HepG2 (cell line): ENCODE data around the gene PPP1R18. TPM values are rescaled to one million over a fixed set of nuclear protein-coding genes. Genes with fewer than 3 reads are reported as not detected.

Experiments
- AKNA ChIP-seq: sonication (generic); formaldehyde crosslinking; IDR thresholded peaks from 2 replicates; pipeline ENCODE4 v1.4.0; 2020; ENCODE audit warnings: missing genetic modification reagents, borderline replicate concordance
- BRD4 ChIP-seq: sonication (generic); formaldehyde crosslinking; IDR thresholded peaks from 2 replicates; pipeline ENCODE4 v1.4.0; 2020; ENCODE audit warnings: missing genetic modification reagents
- KLF9 ChIP-seq: IDR thresholded peaks from 2 replicates; pipeline ENCODE4 v1.6.1; 2016; ENCODE audit warnings: low read depth
- MAFF ChIP-seq: IDR thresholded peaks from 2 replicates; pipeline ENCODE4 v1.6.1; 2011; ENCODE audit warnings: low read depth, low read length, improper control_type of control experiment
- MAFG ChIP-seq: sonication (generic); formaldehyde crosslinking; IDR thresholded peaks from 2 replicates; pipeline ENCODE4 v1.5.1; 2020; ENCODE audit warnings: mild to moderate bottlenecking, missing genetic modification reagents
- MED1 ChIP-seq: sonication (generic); formaldehyde crosslinking; IDR thresholded peaks from 2 replicates; pipeline ENCODE4 v1.4.0; 2020; ENCODE audit warnings: missing genetic modification reagents
- MYNN ChIP-seq: sonication (generic); formaldehyde crosslinking; IDR thresholded peaks from 2 replicates; pipeline ENCODE4 v1.4.0; 2020; ENCODE audit warnings: mild to moderate bottlenecking, low read depth, missing genetic modification reagents
- PREB ChIP-seq: sonication (generic); formaldehyde crosslinking; IDR thresholded peaks from 2 replicates; pipeline ENCODE4 v1.4.0; 2020; ENCODE audit warnings: missing genetic modification reagents
- RARG ChIP-seq: sonication (generic); formaldehyde crosslinking; IDR thresholded peaks from 2 replicates; pipeline ENCODE4 v1.4.0; 2020; ENCODE audit warnings: low read depth, mild to moderate bottlenecking, missing genetic modification reagents
- SMARCC2 ChIP-seq: fragments of 450-650 bp; IDR thresholded peaks from 2 replicates; pipeline ENCODE4 v1.6.1; 2017; ENCODE audit warnings: antibody characterized with exemption, mild to moderate bottlenecking
- SP140L ChIP-seq: sonication (generic); formaldehyde crosslinking; IDR thresholded peaks from 2 replicates; pipeline ENCODE4 v1.4.0; 2020; ENCODE audit warnings: missing genetic modification reagents, borderline replicate concordance
- TGIF2 ChIP-seq: IDR thresholded peaks from 2 replicates; pipeline ENCODE4 v1.6.1; 2016; ENCODE audit warnings: control low read depth, missing compliant biosample characterization
- ZBTB3 ChIP-seq: sonication (generic); formaldehyde crosslinking; IDR thresholded peaks from 2 replicates; pipeline ENCODE4 v1.4.0; 2020; ENCODE audit warnings: low read depth, mild to moderate bottlenecking, moderate library complexity, missing genetic modification reagents, borderline replicate concordance
- ZBTB8A ChIP-seq: sonication (generic); formaldehyde crosslinking; IDR thresholded peaks from 2 replicates; pipeline ENCODE4 v1.4.0; 2020; ENCODE audit warnings: mild to moderate bottlenecking, low read depth, missing genetic modification reagents, borderline replicate concordance
- ZFX ChIP-seq: sonication (generic); formaldehyde crosslinking; IDR thresholded peaks from 2 replicates; pipeline ENCODE4 v1.4.0; 2020; ENCODE audit warnings: mild to moderate bottlenecking, low read depth, missing genetic modification reagents, moderate library complexity
- ZNF207 ChIP-seq: fragments of 450-650 bp; IDR thresholded peaks from 2 replicates; pipeline ENCODE4 v1.6.1; 2016; ENCODE audit warnings: antibody characterized with exemption, borderline replicate concordance
- ZNF292 ChIP-seq: sonication (generic); formaldehyde crosslinking; IDR thresholded peaks from 2 replicates; pipeline ENCODE4 v1.8.1; 2022; ENCODE audit warnings: mild to moderate bottlenecking, low read depth, missing genetic modification reagents, borderline replicate concordance
- ZNF382 ChIP-seq: sonication (generic); formaldehyde crosslinking; IDR thresholded peaks from 2 replicates; pipeline ENCODE4 v1.5.0; 2020; ENCODE audit warnings: missing genetic modification reagents, mild to moderate bottlenecking, borderline replicate concordance
- ZNF569 ChIP-seq: sonication (generic); formaldehyde crosslinking; IDR thresholded peaks from 2 replicates; pipeline ENCODE4 v1.5.0; 2020; ENCODE audit warnings: mild to moderate bottlenecking, missing genetic modification reagents, moderate library complexity, borderline replicate concordance
- ZNF598 ChIP-seq: sonication (generic); formaldehyde crosslinking; IDR thresholded peaks from 2 replicates; pipeline ENCODE4 v1.5.1; 2020; ENCODE audit warnings: mild to moderate bottlenecking, missing genetic modification reagents, borderline replicate concordance
- polyA plus RNA-seq, 8 experiments: library from polyadenylated mRNA; depleted of rRNA in 3 of 8; stranded (reverse) in 7 of 8; unstranded in 1 of 8; fragments of >200 nt; fragmentation: Illumina TruSeq in 4 of 8; extraction: Trizol in 4 of 8; gene quantifications; 2 replicates each; pipeline versions ENCODE4 v1.2.1 to v1.2.3, GENCODE V29; 2011 to 2016; ENCODE audit warnings: low read depth in 4 of 8, missing spikeins in 1 of 8, mixed read lengths in 1 of 8; ENCODE audit not compliant: insufficient read depth in 1 of 8
- total RNA-seq, 5 experiments: library from RNA; depleted of rRNA; stranded (reverse); fragments of >200 nt; fragmentation: Illumina TruSeq; extraction: Trizol; gene quantifications; 2 replicates each; pipeline ENCODE4 v1.2.3, GENCODE V29; 2016; ENCODE audit warnings: low read depth in 1 of 5
- TF ChIP-seq, protein P1 (sequence below): sonication (generic); formaldehyde crosslinking; IDR thresholded peaks from 2 replicates; pipeline ENCODE4 v1.4.0; 2020; ENCODE audit warnings: missing genetic modification reagents

The PPP1R18 gene
- total and polyA plus RNA-seq, 2 of the 13 experiments (the other 11 are each of a cell fraction or from before 2014, with no cell fraction given), result 4.9 to 9.2 TPM

DNA sequence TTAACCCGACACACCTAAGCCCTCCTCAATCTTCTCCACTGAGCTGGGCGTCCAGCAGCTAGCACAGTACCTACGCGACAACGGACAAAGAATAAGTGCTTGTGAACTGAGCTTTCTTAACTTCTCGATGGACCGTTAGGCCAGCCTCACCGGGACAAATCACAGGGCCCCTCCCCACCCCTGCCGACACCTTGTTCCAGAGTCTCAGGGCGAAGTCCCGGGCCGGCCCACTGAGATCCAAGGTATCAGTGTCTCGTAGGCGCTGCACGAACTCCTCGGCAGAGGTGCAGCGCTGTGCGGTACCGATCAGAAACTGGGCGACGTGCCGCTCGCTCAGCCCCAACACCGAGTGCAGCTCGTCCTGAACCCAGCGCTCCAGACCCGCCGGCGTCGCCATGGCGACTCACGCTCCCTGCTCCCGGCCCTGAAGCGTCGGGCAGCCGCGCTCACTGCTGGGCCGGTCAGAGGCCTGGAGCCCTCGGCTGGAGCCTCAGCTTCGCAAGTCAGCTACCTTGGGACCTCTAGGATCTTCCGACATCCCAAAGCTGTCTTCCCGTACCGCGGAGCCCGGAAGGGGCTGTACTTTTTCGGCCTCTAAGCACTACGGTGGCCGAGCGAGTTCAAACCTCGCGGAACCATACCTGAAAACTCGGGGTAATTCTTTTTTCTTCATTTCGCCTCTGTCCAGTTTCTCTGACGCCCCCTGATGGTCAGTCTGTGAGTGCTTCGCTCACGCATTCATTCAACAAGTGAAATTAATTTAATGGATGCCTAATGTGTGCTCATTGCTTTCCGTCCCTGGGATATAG lies 13.8 kb downstream of the PPP1R18 start, which contains the start of gene DHX16 (continued):
- TF ChIP-seq ZFX (CRISPR knock-in tag), result peak; percentile 87
- TF ChIP-seq ZNF292 (CRISPR knock-in tag), result peak; percentile 45; the same call in 1 of the 2 replicates
- no peak for TF ChIP-seq MAFG (CRISPR knock-in tag)
- TF ChIP-seq SP140L (CRISPR knock-in tag), result no peak
- TF ChIP-seq PREB (CRISPR knock-in tag), result no peak
- TF ChIP-seq ZNF207, result no peak
- TF ChIP-seq, protein P1, sequence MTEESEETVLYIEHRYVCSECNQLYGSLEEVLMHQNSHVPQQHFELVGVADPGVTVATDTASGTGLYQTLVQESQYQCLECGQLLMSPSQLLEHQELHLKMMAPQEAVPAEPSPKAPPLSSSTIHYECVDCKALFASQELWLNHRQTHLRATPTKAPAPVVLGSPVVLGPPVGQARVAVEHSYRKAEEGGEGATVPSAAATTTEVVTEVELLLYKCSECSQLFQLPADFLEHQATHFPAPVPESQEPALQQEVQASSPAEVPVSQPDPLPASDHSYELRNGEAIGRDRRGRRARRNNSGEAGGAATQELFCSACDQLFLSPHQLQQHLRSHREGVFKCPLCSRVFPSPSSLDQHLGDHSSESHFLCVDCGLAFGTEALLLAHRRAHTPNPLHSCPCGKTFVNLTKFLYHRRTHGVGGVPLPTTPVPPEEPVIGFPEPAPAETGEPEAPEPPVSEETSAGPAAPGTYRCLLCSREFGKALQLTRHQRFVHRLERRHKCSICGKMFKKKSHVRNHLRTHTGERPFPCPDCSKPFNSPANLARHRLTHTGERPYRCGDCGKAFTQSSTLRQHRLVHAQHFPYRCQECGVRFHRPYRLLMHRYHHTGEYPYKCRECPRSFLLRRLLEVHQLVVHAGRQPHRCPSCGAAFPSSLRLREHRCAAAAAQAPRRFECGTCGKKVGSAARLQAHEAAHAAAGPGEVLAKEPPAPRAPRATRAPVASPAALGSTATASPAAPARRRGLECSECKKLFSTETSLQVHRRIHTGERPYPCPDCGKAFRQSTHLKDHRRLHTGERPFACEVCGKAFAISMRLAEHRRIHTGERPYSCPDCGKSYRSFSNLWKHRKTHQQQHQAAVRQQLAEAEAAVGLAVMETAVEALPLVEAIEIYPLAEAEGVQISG (CRISPR knock-in tag), result peak; percentile 98
- no peak for TF ChIP-seq SMARCC2
- TF ChIP-seq ZNF598 (CRISPR knock-in tag), result peak; percentile 79; the same call in 1 of the 2 replicates
- no peak for TF ChIP-seq ZBTB3 (CRISPR knock-in tag)
- TF ChIP-seq AKNA (CRISPR knock-in tag), result 0 out of 2 replicates have a peak, but pooled peaks have one; percentile 20
- no peak; the same call in 1 of the 2 replicates for TF ChIP-seq MYNN (CRISPR knock-in tag)
- peak; percentile 92; the same call in 1 of the 2 replicates for TF ChIP-seq KLF9 (CRISPR knock-in tag)
- TF ChIP-seq RARG (CRISPR knock-in tag), result no peak
- no peak for TF ChIP-seq ZNF569 (CRISPR knock-in tag)
- TF ChIP-seq MAFF, result peak; percentile 33; the same call in 1 of the 2 replicates
- no peak for TF ChIP-seq ZNF382 (CRISPR knock-in tag)
- peak; percentile 49; the same call in 1 of the 2 replicates for TF ChIP-seq BRD4
- no peak for TF ChIP-seq ZBTB8A
- TF ChIP-seq TGIF2, result no peak
- TF ChIP-seq MED1, result peak; percentile 79
